NCI-H82 treated with DMSO at 0.1 percent for 48 hours (cell line): ENCODE measurements around the gene RPL36AL.
"Not testable (repeated sequence)": the region's sequence is repeated elsewhere in the genome, so short reads cannot be mapped to it uniquely, and the experiment has no call there.

ENCODE experiments used
- DNase-seq: peaks from one replicate; lab custom pipeline; 2025; ENCODE audit not compliant: unreplicated experiment; lab: John Stamatoyannopoulos, UW

RPL36AL gene

DNA sequence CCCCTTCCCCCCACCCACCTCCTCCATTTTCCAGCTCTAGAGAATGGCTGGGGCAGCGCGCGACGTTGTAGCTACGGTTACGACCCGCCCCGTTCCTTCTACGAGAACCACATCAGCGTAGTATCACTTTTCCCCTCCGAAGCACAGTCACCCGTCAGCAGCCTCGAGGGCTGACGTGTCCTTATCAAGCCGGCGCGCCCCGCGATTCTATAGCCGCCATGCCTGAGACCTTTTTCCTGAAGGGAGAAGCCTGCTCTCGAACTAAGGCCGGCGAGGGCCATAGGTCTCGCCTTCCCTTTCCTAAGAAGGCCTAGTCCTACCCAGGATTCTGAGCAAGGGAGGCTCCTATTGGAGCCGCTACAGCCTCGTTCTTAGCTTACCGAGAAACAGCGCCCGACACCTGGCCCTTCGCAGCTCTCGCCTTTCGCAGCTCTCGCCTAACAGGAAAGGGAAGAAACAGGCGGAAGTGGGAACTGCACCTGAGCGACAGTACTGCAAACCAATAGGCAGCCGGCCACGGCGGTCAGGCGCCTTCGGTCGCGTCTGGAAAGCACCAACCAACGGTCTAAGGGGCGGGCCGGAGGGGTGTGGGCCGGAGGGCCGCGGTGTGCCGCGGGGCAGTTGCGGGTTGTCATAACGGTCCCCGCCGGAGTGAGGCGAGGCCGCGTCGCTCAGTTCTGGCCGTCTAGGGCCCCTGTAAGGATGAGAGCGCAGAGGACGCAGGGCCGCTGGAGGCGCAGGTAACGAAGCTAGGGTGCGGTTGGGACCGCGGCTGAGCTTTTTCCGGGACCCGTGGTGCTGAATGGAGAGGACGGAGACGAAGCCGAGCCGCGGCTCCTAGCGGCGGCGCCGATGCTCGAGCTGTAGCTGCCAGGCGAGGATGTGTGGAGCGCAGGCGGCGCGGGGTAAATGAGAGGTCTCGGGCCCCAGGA, at the start of gene RPL36AL, which contains the start of gene MGAT2:
Gene RPL36AL, minus strand, starts transcription at position 445 of the 932 bp plus-strand sequence. CDS start 1,522 bp downstream, outside the sequence.
Gene MGAT2, plus strand, starts transcription at position 618 of the 932 bp plus-strand sequence. CDS start 470 bp downstream, outside the sequence.
- peak; percentile 84 for DNase-seq

DNA sequence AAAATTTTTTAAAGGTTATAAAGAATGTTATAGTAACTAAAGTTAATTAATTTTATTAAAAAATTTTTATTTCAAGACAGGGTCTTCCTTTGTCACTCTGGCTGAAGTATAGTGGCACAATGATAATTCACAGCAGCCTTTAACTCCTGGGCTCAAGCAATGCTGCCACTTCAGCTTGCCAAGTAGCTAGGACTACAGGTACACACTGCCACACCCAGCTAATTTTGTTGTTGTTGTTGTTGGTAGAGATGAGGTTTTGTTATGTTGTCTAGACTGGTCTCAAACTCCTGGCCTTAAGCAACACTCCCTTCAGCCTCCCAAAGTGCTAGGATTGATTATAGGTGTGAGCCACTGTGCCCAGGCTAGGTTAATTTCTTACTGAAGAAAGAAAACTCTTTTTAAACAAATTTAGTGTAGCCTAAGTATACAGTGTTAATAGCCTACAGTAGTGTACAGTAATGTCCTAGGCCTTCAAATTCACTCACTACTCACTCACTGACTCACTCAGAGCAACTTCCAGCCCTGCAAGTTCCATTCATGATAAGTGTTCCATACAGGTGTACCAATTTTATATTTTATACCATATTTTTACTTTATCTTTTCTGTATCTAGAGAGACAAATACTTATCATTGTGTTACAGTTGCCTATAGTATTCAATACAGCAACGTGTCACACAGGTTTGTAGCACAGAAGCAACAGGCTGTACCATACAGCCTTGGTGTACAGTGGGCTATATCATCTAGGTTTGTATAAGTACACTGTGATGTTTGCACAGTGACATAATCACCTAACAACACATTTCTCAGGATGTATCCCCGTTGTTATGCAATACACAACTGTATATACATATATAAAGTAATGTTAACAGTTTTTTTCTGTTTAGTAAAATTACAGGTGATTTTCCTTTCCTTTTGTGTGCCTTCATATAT, 39.4 kb upstream of the RPL36AL start:
- DNase-seq = no peak

DNA sequence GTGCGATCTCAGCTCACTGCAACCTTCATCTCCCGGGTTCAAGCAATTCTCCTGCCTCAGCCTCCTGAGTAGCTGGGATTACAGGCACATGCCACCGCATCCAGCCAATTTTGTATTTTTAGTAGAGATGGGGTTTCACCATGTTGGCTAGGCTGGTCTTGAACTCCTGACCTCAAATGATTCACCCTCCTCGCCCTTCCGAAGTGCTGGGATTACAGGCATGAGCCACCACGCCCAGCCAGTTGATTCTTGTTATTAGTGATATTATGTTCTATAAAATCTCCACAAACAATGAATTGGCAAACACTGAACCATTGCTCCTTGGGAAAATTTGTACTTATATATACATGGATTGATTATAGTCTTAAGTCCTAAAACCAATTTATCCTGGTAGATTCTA, 37.1 kb upstream of the RPL36AL start:
- DNase-seq = not testable (repeated sequence)

DNA sequence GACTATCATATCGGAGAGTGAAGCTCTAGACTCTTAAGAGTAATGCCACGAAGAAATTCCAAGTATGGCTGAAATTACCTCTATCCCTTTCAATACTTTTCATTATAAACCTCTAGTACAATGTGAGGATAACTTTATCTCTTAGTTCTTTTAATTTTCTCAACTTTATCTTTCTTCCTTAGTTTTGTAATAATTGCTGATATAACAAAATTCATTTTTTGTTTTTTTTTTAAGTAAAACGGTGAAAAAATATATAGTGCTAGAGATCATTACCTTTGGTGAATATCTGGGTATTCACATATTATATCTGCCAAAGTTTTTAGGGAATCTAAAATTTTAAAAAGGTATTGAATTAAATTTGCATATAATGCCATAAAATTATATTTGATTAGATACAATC, 34.1 kb upstream of the RPL36AL start:
- no peak for DNase-seq

DNA sequence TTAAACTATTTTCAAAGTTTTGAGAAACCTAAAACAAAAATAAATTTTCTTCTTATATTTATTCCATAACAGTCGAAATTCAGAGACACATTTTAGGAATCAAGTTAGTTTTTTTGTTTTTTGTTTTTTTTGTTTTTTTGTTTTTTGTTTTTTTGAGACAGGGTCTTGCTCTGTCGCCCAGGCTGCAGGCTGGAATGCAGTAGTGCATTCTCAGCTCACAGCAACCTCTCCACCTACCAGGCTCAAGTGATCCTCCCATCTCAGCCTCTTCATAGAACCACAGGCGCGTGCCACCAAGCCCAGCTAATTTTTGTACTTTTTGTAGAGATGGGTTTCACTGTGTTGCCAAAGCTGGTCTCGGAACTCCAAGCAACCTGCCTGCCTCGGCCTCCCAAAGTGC, 33.1 kb upstream of the RPL36AL start:
- DNase-seq = no peak

DNA sequence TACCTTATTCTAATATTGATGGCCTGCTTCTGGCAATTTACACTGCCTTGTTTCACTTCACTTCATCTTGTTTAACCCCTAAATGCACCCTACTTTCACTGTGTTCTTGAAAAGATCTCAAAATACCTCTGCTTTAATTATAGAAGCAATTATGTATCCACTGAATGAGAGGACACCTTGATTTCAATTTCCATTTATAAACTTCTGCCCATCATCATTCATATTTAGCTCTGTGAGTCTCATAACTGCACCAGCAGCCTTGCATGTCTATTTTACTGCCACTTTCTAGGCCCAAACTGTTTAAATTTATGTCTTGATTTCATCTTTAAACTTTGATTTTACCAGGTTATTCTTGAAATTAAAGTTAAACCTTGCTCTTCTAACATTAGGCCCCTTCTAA, 21.7 kb upstream of the RPL36AL start:
- no peak for DNase-seq

DNA sequence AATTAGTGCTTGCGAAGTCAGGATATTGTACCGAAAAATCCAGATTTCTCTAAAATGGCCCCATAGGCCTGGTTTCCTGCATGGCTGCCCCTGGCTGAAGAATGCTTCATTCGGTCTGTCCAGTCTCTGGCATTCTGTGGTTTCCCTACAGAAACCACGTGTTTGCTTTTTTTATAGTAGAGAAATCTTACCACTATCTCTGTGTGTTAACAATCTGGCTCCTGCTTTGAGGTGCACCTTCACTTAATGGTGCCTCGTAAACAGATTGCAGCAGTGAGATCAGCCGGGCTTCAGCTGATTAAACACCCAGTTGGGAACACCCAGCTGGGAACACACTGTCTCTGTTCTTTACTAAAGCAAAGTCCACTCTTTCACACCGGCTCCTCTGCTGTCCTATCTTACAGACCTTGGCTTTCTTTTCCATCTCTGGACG, 21.3 kb upstream of the RPL36AL start:
- DNase-seq = no peak

DNA sequence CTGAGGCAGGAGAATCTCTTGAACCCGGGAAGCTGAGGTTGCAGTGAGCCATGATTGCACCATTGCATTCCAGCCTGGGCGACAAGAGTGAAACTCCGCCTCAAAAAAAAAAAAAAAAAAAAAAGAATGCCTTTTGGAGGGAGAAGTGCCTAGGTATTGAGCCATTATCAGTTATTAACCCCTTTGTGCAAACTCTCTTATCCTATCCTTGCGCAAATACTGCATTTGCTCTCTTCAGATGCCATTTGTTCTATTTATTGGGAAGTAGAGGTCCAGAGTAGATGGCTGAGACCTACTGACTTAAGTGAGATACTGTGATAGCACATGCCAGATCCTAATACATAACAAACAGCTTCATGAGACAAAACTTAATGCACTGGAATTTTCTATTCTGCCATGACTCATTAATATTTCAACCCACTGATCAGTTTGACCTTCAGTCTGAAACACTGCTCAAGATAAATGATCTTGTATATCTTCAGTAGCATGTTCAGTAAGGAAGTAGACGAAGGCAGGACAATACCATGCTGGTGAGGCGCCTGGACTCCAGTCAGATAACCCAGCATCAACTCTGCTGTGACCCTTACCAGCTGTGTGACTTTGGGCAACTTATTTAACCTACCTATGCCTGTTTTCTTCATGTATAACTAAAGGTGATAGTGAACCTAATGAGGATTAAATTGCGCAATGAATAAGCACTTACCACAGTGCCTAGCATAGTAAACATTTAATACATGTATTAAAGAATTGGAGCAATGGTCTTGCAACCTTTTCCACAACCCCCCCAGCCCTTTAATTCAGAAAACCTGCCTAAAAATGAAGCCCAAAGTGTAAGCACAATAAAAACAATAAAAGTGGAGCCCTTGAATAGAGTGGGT, 20.4 kb upstream of the RPL36AL start:
- no peak for DNase-seq

DNA sequence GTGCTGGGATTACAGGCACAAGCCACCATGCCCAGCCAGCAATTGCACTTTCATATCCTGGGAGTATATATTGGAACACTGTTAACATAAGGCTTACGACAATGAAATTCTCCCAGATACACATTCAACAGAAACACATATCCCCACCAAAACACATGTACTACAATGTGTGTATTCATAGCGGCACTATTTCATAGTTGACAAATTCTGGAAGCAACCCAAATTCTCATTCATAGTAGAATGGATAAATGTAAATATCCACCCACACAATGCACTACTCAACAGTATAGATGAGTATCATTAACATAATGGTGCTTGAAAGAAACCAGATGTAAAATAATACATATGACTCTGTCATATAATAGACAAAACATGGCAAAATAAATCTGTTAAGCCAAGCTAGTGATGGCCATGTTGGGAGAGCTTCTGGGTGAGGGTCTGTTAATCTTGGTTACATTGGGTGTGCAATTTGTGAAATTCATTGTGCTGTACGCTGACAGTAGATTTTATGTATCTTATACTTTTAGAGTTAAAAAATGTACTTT, 17.2 kb upstream of the RPL36AL start:
- no peak for DNase-seq

DNA sequence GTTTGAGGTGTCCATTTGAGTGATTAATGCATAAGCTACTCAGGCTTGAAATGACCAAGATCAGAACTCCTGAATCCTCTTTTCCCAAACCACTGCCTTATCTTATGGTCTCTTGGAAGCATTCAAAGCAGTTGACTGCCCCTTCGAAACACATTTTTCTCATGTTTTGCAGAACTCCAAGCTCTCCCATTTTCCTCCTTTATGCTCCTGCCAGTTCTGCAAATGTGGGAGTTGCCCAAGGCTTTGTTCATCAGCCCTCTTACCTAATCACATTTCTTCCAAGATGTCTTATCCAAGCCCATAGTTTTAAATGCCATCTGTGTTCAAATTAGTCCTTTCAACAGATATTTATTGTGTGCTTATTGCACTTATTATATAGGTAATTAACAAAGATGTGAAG, 16.4 kb upstream of the RPL36AL start:
- no peak for DNase-seq

DNA sequence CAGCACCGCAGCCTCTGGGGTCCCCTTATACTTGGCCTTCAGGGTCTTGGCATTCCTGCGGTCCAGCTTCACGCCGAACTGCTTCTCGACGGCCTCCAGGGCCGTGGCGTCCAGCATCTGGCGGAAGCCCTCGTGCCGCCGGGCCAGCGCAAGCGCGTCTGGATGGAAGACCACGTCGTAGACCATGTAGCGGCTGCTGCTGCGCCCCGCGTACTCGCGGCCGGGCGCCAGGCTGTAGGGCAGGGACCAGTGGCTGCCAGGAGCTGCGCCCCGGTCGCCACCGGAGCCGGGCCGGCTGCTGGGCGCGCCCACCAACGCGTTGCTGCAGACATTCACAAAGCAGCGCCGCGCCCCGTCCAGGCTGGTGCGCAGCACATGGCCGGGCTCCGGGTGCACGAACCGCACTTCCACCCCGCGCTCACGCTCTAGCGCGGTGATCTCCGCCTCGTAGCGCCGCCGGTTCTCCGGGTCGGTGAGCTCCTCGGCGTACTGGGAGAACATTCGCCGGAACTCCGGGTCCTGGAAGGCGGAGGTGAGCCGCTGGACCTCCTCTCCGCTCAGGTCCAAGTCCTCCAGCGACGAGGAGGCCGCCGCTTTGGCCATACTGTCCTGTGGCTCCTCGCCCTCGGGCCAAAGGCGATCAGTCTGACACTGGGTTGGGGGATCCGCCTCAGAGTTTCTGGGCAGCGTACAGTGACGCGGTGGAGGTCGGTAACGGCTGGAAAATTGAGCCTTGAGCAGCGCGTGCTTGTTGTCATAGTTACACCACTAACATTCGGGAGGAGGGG, 14.3 kb upstream of the RPL36AL start, which contains the start of gene DNAAF2:
Gene DNAAF2, minus strand, starts transcription at position 698 of the 788 bp plus-strand sequence. Its CDS starts 95 bp downstream, at position 603.
- DNase-seq = peak; percentile 16

DNA sequence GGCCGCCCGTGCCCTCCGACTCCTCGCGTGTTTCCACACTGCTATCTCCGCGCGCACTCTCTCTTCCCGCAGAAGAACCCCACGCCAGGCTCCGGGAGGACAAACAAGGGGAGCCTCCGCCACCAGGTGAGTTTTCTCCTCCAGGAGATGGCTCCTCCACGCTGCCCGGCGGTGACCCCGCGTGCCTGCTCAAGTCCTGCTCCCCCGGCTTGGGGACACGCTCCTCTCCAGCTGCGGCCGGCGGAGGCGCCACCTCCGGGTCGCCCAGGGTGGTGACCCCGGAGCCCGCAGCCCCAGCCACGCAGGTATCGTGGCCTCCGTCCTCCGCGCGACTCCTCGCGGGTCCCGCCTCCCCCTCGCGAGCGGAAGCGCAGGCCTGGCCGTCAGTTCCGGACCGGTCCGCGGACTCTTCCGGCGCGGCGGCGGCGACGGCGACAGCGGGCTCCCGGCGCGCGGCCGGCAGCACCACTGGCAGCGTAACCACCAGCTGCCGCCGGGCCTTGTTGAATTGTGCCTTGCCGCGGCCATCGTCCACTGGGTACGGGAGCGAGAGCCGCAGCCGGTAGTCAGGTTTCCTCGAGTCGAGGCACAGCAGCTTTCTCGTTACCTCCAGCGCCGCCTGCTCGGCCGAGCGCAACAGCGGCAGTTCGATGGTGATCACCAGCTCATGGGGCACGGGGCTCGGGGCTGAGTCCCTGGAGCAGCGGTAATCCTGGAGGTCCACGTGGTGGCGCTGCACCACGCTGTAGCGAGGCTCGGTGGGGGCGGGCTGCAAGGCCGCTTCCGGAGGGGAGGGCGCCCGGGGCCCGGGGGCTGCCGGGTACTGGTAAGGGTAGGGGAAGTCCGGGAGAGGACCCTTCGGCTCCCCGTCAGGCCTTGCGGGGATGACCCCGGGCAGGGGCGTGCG, 13.5 kb upstream of the RPL36AL start:
- peak; percentile 72 for DNase-seq

DNA sequence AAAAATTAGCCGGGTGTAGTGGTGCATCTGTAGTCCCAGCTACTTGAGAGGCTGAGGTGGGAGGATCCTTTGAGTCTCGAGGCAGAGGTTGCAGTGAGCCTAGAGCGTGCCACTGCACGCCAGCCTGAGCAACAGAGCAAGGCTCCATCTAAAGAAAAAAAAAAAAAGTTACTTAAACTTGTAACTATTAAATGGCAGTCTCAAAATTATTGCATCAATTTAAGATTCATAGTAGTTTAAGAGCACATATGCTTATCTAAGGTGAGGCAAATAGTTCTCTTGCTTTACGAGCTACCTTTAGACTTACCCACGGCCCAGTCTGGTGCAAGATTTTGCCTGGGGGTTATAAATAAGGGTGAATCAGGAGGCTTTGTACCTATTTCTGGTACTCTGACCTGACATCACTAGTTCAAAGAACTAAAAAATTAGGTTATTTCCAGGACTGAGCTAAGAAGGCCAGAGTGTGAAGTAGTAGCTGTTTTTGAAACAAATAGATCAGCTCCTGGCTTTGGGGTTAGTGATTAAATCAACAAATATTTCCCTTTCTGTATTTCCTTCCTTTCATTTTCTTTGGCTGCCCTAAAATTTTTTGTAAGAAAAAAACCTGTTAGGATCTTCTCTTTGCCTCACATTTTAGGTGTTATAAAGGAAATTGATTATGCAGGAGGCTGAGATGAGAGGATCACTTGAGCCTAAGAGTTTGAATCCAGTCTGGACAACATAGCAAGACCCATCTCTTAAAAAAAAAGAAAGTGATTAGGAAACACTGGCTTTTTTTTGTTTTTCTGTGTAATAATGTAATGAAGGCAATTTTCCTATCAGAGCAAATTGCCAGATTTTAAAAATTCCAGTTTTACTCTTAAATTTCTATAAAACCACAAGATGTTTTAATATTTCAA, 3.8 kb upstream of the RPL36AL start:
- DNase-seq = no peak

DNA sequence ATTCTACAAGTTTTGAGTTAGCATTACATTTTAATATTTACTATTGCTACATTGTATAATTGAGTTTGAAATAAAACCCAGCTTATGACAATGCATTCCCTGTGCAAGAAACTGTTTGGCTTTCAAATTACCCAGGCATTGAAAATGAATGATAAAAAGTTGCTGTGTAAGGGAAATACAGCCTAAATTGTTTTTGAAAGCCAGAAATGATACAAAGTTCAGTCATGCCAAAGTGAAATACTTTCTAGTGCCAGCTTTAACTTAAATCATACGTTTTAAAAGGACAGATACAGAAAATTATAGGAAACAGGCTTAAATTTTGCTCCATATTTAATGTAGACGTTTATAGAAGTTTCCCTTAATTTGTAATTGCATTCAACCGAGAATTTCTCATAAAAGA, 3.0 kb upstream of the RPL36AL start:
- DNase-seq = no peak

DNA sequence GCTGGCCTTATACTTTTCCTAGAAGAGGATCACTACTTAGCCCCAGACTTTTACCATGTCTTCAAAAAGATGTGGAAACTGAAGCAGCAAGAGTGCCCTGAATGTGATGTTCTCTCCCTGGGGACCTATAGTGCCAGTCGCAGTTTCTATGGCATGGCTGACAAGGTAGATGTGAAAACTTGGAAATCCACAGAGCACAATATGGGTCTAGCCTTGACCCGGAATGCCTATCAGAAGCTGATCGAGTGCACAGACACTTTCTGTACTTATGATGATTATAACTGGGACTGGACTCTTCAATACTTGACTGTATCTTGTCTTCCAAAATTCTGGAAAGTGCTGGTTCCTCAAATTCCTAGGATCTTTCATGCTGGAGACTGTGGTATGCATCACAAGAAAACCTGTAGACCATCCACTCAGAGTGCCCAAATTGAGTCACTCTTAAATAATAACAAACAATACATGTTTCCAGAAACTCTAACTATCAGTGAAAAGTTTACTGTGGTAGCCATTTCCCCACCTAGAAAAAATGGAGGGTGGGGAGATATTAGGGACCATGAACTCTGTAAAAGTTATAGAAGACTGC, 1.7 kb upstream of the RPL36AL start:
- no peak for DNase-seq

DNA sequence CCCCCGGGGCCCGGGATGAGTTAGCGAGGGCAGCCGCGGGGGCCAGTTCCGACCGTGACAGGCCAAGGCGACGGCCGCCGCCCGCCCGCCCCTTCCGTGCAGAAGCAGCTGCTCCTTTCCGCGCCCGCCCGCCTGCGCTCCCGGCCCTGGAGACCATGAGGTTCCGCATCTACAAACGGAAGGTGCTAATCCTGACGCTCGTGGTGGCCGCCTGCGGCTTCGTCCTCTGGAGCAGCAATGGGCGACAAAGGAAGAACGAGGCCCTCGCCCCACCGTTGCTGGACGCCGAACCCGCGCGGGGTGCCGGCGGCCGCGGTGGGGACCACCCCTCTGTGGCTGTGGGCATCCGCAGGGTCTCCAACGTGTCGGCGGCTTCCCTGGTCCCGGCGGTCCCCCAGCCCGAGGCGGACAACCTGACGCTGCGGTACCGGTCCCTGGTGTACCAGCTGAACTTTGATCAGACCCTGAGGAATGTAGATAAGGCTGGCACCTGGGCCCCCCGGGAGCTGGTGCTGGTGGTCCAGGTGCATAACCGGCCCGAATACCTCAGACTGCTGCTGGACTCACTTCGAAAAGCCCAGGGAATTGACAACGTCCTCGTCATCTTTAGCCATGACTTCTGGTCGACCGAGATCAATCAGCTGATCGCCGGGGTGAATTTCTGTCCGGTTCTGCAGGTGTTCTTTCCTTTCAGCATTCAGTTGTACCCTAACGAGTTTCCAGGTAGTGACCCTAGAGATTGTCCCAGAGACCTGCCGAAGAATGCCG, 872 bp upstream of the RPL36AL start:
- DNase-seq = no peak
